22Rv1 (cell line): Measurements from ENCODE around the gene NKX2-3.

Experiments used
- CTCF ChIP-seq: fragments of 450-650 bp; IDR thresholded peaks from 2 replicates; pipeline ENCODE4 v1.5.1; 2017; ENCODE audit warnings: mild to moderate bottlenecking
- ZFX ChIP-seq: fragments of 450-650 bp; IDR thresholded peaks from 2 replicates; pipeline ENCODE4 v1.6.1; 2017; ENCODE audit warnings: antibody characterized with exemption, borderline replicate concordance

- TF ChIP-seq CTCF (no peak), ZFX (no peak)
Measured at GRCh38 chr10:99497343-99498025, 35.3 kb upstream of the NKX2-3 start.
